ENCODE measurements around the gene CACNA1B.

CACNA1B gene

GRCh38 chr9:138040446-138041430 is 163.2 kb downstream of the CACNA1B start:
- no peak for DNase-seq (ENCODE audit: low read depth, low spot score)

- no peak for DNase-seq (ENCODE audit: low read depth, low spot score)
Measured at GRCh38 chr9:138042146-138042545, 164.6 kb downstream of the CACNA1B start.

- DNase-seq (ENCODE audit: low read depth, low spot score), result no peak
Measured at GRCh38 chr9:138042640-138043039, 165.1 kb downstream of the CACNA1B start.

GRCh38 chr9:138043061-138043410 is 165.5 kb downstream of the CACNA1B start:
- no peak for DNase-seq (ENCODE audit: low read depth, low spot score)

- DNase-seq (ENCODE audit: low read depth, low spot score), result no peak
Measured at GRCh38 chr9:138043411-138044345, 166.1 kb downstream of the CACNA1B start.

- DNase-seq (ENCODE audit: low read depth, low spot score), result no peak
Measured at GRCh38 chr9:138044485-138045383, 167.2 kb downstream of the CACNA1B start.

GRCh38 chr9:138045541-138046490 is 168.2 kb downstream of the CACNA1B start:
- DNase-seq (ENCODE audit: low read depth, low spot score), result no peak

GRCh38 chr9:138046641-138047301 is 169.2 kb downstream of the CACNA1B start:
- no peak for DNase-seq (ENCODE audit: low read depth, low spot score)

GRCh38 chr9:138047469-138048040 is 170.0 kb downstream of the CACNA1B start:
- DNase-seq (ENCODE audit: low read depth, low spot score), result no peak

GRCh38 chr9:138048184-138048583 is 170.6 kb downstream of the CACNA1B start:
- no peak for DNase-seq (ENCODE audit: low read depth, low spot score)

GRCh38 chr9:138049085-138049778 is 171.7 kb downstream of the CACNA1B start:
- no peak for DNase-seq (ENCODE audit: low read depth, low spot score)

GRCh38 chr9:138049779-138050471 is 172.3 kb downstream of the CACNA1B start:
- DNase-seq (ENCODE audit: low read depth, low spot score), result no peak

GRCh38 chr9:138050472-138051330 is 173.1 kb downstream of the CACNA1B start:
- no peak for DNase-seq (ENCODE audit: low read depth, low spot score)

- no peak for DNase-seq (ENCODE audit: low read depth, low spot score)
Measured at GRCh38 chr9:138051586-138052321, 174.2 kb downstream of the CACNA1B start.

- no peak for DNase-seq (ENCODE audit: low read depth, low spot score)
Measured at GRCh38 chr9:138052322-138052615, 174.7 kb downstream of the CACNA1B start.

- DNase-seq (ENCODE audit: low read depth, low spot score), result no peak
Measured at GRCh38 chr9:138052635-138053320, 175.2 kb downstream of the CACNA1B start.

All from brain pericyte (primary cell).